Esophagus muscularis mucosa (tissue), 4 donors: ENCODE results near the gene HGD. TPM values are rescaled to one million over a fixed set of nuclear protein-coding genes. Genes with fewer than 3 reads are reported as not detected.

Experiments used
- DNase-seq: peaks from one replicate; pipeline ENCODE4 v3.0.0-alpha.2; 2017; ENCODE audit errors: extremely low spot score
- H3K27ac ChIP-seq, 4 donors: fragments of 200-600 bp; sonication (generic); replicated peaks in 1 of 4; 1 replicate in 3 of 4; 2 replicates in 1 of 4; pipeline ENCODE4 v1.5.1; 2016 to 2019; ENCODE audit warnings: mild to moderate bottlenecking in 1 of 4
- H3K27me3 ChIP-seq, 4 donors: fragments of 200-600 bp; sonication (generic); one replicate each; pipeline versions ENCODE4 v1.5.1 to v1.6.0; 2016 to 2019
- H3K36me3 ChIP-seq, 4 donors: fragments of 200-600 bp; sonication (generic); one replicate each; pipeline ENCODE4 v1.5.1; 2016 to 2019
- H3K4me1 ChIP-seq, 4 donors: fragments of 200-600 bp; sonication (generic); one replicate each; pipeline ENCODE4 v1.5.1; 2016 to 2019
- H3K4me3 ChIP-seq, 4 donors: fragments of 200-600 bp; sonication (generic); 1 replicate in 2 of 4; 2 replicates in 2 of 4; pipeline ENCODE4 v1.5.1; 2016 to 2019; ENCODE audit warnings: mild to moderate bottlenecking in 4 of 4, moderate library complexity in 1 of 4
- H3K9me3 ChIP-seq, 4 donors: fragments of 200-600 bp; sonication (generic); 1 replicate in 3 of 4; 2 replicates in 1 of 4; pipeline ENCODE4 v1.5.1; 2016 to 2019
- EP300 ChIP-seq: sonication (generic); formaldehyde crosslinking; IDR thresholded peaks from one replicate; pipeline ENCODE4 v1.6.1; 2017; ENCODE audit warnings: antibody characterized with exemption
- POLR2A ChIP-seq: fragments of 450-650 bp; IDR thresholded peaks from one replicate; pipeline ENCODE4 v1.6.1; 2017; ENCODE audit warnings: antibody characterized with exemption, moderate library complexity, mild to moderate bottlenecking, low read depth
- POLR2AphosphoS5 ChIP-seq, 2 donors: sonication (generic); formaldehyde crosslinking; IDR thresholded peaks; one replicate each; pipeline ENCODE4 v1.6.1; 2017; ENCODE audit warnings: antibody characterized with exemption in 2 of 2
- WGBS: methylation state at CpG from one replicate; pipeline ENCODE4 v1.1.5; 2018; 5-methylcytosine and 5-hydroxymethylcytosine counted together
- intact Hi-C: fragments of 100-400 bp; cut with DNase I; formaldehyde crosslinking; loops from one replicate; pipeline ENCODE4 v1.15.1; 2023
- total RNA-seq, 4 donors: library from RNA; depleted of rRNA; stranded (reverse); fragments of >200 nt; gene quantifications; one replicate each; pipeline versions ENCODE4 v1.1.0 to v1.2.1, GENCODE V29; 2016
- TF ChIP-seq, protein P1 (sequence below), 3 experiments: fragments of 200-600 bp in 2 of 3; fragments of 450-650 bp in 1 of 3; sonication (generic) in 2 of 3; IDR thresholded peaks; one replicate each; pipeline ENCODE4 v1.5.1; 2017 to 2019; ENCODE audit warnings: antibody characterized with exemption in 3 of 3, mild to moderate bottlenecking in 2 of 3, moderate library complexity in 1 of 3

Gene HGD
- total RNA-seq, 4 donors from 2014 or later, result 0.69 TPM; not detected in 3

DNA sequence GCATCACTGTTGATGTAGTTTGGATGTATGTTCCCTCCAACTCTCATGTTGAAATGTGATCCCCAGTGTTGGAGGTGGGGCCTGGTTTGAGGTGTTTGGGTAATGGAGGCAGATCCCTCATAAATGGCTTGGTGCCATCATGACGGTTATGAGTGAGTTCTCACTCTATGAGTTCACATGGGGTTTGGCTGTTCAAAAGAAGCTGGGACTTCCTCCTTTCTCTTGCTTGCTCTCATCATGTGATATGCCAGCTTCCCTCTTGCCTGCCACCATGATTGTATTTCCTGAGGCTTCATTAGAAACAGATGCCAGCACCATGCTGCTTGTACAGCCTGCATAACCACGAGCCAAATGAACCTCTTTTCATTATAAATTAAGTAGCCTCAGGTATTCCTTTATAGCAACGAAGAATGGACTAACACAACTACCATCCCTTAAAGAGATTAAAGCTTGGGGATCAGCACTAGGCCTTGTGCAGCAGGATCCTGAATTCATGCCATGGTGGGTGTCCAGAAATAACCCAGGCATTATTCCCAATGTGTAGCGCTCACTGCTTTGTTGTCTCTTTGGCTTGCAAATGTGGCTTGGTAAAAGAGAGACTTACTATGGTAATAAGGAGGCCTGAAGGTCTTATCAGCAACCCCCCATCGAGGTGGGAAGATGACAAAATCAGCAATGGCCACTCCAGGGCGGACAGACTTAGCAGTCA, 44.0 kb downstream of the HGD start:
- Histone ChIP-seq H3K36me3 (no peaks in the 10 kb centered on the region), H3K4me3 (no peak overlapping the region), H3K9me3 (no peaks in the 10 kb centered on the region), H3K4me1 (peaks cover 0 to 16% (median 7%) of the 10 kb centered on the region in 4 donors), H3K27ac (no peak overlapping the region), H3K27me3 (no peaks in the 10 kb centered on the region)
- intact Hi-C loops, result no loop called here
- TF ChIP-seq EP300, result no peak
- no peak for TF ChIP-seq POLR2AphosphoS5 (IDR thresholded peaks at IDR 0.05)
- TF ChIP-seq, protein P1, sequence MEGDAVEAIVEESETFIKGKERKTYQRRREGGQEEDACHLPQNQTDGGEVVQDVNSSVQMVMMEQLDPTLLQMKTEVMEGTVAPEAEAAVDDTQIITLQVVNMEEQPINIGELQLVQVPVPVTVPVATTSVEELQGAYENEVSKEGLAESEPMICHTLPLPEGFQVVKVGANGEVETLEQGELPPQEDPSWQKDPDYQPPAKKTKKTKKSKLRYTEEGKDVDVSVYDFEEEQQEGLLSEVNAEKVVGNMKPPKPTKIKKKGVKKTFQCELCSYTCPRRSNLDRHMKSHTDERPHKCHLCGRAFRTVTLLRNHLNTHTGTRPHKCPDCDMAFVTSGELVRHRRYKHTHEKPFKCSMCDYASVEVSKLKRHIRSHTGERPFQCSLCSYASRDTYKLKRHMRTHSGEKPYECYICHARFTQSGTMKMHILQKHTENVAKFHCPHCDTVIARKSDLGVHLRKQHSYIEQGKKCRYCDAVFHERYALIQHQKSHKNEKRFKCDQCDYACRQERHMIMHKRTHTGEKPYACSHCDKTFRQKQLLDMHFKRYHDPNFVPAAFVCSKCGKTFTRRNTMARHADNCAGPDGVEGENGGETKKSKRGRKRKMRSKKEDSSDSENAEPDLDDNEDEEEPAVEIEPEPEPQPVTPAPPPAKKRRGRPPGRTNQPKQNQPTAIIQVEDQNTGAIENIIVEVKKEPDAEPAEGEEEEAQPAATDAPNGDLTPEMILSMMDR (IDR thresholded peaks at IDR 0.05), result no peak
- no peak for TF ChIP-seq POLR2A
- no peak for DNase-seq
- WGBS, result 78% methylated on average over 6 of the region's 6 CpGs

DNA sequence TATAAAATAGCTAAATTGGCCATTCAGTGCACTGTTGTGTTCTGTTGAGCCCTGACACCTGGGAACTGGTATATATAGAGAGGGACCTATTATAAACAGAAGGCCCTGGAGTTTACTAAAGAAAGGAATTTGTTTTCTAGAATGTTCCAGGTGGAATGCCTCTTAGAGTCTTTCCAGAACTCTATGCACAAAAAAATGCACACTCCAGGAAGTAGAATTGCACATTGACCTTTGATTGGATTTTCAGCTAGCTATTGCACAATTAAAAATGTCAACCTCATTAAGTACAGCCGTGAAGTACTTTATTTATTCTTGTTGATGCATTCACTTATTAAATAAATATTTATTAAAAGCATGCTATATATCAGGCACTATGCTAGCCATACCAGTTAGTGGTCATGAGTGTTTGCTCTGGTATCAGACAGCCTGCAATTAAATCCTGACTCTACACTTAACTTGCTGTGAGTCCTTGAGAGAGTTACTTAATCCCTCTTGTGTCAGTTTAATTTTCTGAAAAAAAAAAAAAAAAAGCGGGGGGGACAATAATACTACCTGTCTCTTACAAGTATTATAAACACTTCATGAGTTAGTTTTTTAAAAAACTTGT, 45.1 kb downstream of the HGD start:
- TF ChIP-seq POLR2A (no peak), POLR2AphosphoS5 (IDR thresholded peaks at IDR 0.05) (no peak), EP300 (no peak)
- TF ChIP-seq, protein P1 (IDR thresholded peaks at IDR 0.05), result no peak
- 65% methylated on average over 2 of the region's 2 CpGs for WGBS

DNA sequence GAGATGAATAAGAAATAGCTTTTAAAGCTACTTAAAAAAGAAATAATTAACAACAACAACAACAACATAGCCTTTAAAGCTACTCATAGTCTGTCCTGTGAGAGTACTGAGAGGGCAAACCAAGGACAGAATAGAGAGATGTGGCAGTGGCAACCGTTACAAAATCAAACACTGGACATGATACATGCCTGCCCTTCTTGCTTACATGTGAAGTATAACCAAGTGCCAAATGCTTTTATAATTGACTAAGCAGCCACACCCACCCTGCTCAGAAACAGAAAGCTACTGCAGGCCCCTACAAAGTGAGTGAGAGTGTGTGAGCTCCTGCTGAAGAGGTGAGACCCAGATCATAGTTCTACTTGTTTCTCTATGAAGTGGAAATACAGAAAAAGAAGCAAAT, 47.5 kb downstream of the HGD start:
- no peaks in the 10 kb centered on the region for H3K27me3 ChIP-seq
- DNase-seq, result no peak
- 0% methylated on average over 1 of the region's 1 CpG for WGBS
- peaks cover 0 to 16% (median 7%) of the 10 kb centered on the region in 4 donors for H3K4me1 ChIP-seq
- no peak overlapping the region for H3K4me3 ChIP-seq
- H3K9me3 ChIP-seq, result no peaks in the 10 kb centered on the region
- TF ChIP-seq POLR2A (no peak), POLR2AphosphoS5 (IDR thresholded peaks at IDR 0.05) (no peak), EP300 (no peak)
- TF ChIP-seq, protein P1 (IDR thresholded peaks at IDR 0.05), result no peak
- H3K36me3 ChIP-seq, result no peaks in the 10 kb centered on the region
- intact Hi-C loops, result no loop called here
- H3K27ac ChIP-seq, result no peak overlapping the region

More for the DNA sequence above, 45.1 kb downstream of the HGD start:
- no peaks in the 10 kb centered on the region for H3K27me3 ChIP-seq
- no peak for DNase-seq
- intact Hi-C loops, result no loop called here
- peaks cover 0 to 16% (median 7%) of the 10 kb centered on the region in 4 donors for H3K4me1 ChIP-seq
- H3K9me3 ChIP-seq, result no peaks in the 10 kb centered on the region
- H3K4me3 ChIP-seq, result no peak overlapping the region
- no peak overlapping the region for H3K27ac ChIP-seq
- H3K36me3 ChIP-seq, result no peaks in the 10 kb centered on the region

DNA sequence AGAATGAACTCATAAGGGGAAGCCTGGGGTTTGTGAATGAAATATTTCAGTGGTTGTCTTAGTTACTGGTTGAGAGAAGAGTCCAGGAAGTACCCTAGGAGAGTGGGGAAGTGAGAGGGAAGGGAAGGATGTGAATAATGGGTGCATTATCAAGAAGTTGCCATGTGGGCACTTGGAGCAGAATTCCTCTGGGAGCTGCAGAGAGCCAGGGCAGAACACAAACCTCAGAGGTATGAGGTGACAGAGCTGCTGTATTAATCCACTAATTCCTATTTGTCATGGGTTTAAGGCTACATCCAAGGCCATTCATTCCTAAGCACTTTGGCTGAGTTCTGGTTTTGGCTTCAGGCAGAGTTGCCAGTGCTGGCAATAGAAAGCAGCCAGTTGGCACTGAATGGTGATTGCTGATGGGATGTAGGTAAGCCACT, 56.9 kb downstream of the HGD start:
- no peak for DNase-seq
- Histone ChIP-seq H3K27ac (no peak overlapping the region), H3K27me3 (no peaks in the 10 kb centered on the region), H3K4me3 (no peak overlapping the region), H3K36me3 (no peaks in the 10 kb centered on the region), H3K9me3 (peaks cover 0 to 13% (median 4%) of the 10 kb centered on the region in 4 donors), H3K4me1 (no peaks in the 10 kb centered on the region)
- TF ChIP-seq POLR2A (no peak), POLR2AphosphoS5 (IDR thresholded peaks at IDR 0.05) (no peak), EP300 (no peak)
- TF ChIP-seq, protein P1 (IDR thresholded peaks at IDR 0.05), result no peak
- intact Hi-C loops, result no loop called here
